Stimulated activated CD8-positive, alpha-beta memory T cell treated with anti-CD3 and anti-CD28 coated beads, Interleukin-4, amount 100 ng/mL, for 48 hours (primary cell): ENCODE results near the gene POU2AF2.
"Not testable (repeated sequence)": the region's sequence is repeated elsewhere in the genome, so short reads cannot be mapped to it uniquely, and the experiment has no call there.

Source experiments
- DNase-seq: peaks from one replicate; pipeline ENCODE4 v3.0.0-alpha.2; 2020

The POU2AF2 gene

DNA sequence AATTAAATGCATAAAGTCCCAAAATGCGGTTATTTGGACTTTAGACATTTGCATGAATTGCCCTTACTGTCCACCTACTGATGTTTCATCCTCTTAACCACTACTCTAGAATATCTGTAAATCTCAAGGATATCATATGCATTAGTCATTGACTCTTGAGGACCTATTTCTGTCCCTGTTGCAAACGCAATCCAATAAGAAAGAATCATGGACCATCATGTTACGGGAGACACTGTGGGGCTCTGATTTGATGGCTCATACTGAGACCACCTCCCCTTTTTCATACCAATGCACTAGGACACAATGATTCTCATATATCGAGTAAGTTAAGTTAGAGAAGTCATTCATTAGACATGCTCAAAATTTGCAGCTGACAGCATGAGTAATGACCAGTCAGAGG lies 14.4 kb downstream of the POU2AF2 start:
- DNase-seq: no peak

- DNase-seq: no peak
These were observed 15.3 kb downstream of the POU2AF2 start for GRCh38 chr11:111260811-111261210.

GRCh38 chr11:111264646-111265045 lies 19.1 kb downstream of the POU2AF2 start:
- no peak for DNase-seq

DNA sequence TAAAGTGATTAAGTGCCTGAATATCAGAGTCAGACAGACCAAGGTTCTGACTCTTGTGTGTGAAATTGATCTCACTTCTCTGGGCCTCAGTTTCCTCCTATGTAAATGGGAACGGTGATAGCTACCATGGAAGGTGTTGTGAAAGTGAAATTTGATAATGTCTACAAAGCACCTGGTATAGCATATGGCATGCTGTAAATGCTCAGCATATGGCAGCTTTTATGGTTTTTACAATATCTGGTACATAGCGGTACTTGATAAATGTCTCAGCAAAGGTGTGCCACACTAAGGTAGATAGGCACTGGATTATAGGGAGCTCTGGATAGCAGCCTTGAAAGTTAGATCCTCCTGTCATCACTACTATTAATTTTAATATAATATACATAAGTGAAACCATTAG lies 19.9 kb downstream of the POU2AF2 start:
- DNase-seq: no peak

DNA sequence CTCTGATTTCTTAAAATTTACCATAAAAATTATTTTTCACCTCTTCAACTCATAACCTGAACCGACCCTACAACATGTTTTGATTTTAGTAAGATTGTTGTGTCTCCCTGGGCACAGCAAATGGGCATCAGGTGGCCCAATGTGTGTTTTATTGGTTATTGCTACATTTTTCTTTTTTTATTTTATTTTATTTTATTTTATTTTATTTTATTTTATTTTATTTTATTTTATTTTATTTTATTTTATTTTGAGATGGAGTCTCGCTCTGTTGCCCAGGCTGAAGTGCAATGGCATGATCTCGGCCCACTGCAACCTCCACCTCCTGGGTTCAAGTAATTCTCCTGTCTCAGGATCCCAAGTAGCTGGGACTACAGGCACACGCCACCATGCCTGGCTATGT lies 22.8 kb downstream of the POU2AF2 start:
- DNase-seq: not testable (repeated sequence)

- no peak for DNase-seq
These were observed 23.8 kb downstream of the POU2AF2 start for GRCh38 chr11:111269146-111269868.

GRCh38 chr11:111272420-111272819 lies 26.9 kb downstream of the POU2AF2 start:
- DNase-seq: no peak

DNA sequence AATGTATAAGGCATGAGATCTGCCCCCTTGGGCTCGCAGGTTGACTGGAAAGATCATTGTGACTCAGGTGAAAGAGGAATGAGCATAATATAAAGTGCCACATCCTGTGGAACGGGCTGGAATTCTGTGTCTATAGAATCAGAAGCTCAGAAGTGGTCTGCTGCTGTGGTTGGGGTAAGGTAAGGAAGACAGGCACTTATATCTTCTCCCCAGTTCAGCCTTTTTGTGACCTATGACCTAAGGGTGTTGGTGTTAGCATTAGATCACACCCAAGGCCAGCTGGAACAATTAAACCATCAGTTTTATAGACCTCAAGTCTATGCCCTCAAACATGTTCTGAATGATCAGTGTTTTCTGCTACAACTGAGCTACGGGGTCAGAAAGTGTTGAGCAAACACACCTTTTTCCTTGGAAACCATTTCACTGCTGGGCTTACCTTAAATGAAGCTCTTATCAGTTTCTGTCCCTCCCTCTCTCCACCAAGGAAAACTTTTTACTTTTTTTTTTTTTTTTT lies 37.1 kb downstream of the POU2AF2 start:
- no peak for DNase-seq

GRCh38 chr11:111283945-111284481 lies 38.5 kb downstream of the POU2AF2 start:
- DNase-seq: no peak

- DNase-seq: no peak
These were observed 39.9 kb downstream of the POU2AF2 start for GRCh38 chr11:111285189-111286091.

- DNase-seq: no peak
These were observed 46.2 kb downstream of the POU2AF2 start for GRCh38 chr11:111291764-111292163.

DNA sequence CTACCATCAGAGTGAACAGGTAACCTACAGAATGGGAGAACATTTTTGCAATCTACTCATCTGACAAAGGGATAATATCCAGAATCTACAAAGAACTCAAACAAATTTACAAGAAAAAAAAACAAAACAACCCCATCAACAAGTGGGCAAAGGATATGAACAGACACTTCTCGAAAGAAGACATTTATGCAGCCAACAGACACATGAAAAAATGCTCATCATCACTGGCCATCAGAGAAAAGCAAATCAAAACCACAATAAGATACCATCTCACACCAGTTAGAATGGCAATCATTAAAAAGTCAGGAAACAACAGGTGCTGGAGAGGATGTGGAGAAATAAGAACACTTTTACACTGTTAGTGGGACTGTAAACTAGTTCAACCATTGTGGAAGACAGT lies 46.9 kb downstream of the POU2AF2 start:
- DNase-seq: not testable (repeated sequence)

DNA sequence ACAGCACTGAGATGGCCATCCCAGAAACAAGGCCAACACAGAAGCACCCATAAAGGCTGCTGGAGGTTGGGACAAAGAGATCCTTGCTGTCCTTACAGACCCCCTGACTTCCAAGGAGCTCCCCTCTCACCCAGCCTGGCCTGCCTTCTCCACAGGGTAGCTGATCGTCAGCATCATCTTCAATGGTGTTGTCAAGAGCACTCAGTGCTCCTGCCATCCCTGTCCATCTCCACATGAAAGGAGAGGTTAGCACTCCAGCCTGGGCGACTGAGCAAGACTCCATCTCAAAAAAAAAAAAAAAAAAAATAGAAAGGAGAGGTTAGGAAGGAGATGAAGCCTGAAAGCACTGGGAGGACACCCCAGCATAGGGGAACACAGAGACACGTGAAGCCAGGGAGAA lies 50.7 kb downstream of the POU2AF2 start:
- DNase-seq: no peak

- no peak for DNase-seq
These were observed 52.2 kb downstream of the POU2AF2 start for GRCh38 chr11:111297696-111298095.

- DNase-seq: no peak
These were observed 53.0 kb downstream of the POU2AF2 start, which contains the start of gene POU2AF3 for GRCh38 chr11:111298413-111299100. Gene POU2AF3, plus strand, starts transcription at chr11:111298546. Its CDS starts 36 bp downstream, at chr11:111298582.

GRCh38 chr11:111299101-111300026 lies 53.8 kb downstream of the POU2AF2 start:
- no peak for DNase-seq

DNA sequence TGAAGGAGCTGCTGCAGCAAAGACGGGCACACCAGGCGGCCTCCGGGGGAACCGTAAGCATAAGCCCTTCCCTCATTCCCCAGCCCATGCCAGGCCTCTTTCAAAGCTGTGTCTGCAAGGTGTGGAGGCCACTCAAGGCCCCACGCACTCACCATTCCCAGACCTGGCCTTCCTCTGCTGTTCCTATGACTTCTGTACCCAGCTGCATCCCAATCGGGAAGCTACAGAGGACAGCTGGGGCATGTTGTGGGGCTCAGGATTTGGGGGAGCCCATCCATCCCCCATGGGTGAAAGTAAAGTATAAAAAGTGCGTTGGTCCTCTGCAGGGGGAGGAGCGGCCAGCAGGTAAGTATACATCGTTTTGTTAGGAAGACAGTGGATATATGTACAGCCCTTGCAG lies 55.0 kb downstream of the POU2AF2 start:
- no peak for DNase-seq

DNA sequence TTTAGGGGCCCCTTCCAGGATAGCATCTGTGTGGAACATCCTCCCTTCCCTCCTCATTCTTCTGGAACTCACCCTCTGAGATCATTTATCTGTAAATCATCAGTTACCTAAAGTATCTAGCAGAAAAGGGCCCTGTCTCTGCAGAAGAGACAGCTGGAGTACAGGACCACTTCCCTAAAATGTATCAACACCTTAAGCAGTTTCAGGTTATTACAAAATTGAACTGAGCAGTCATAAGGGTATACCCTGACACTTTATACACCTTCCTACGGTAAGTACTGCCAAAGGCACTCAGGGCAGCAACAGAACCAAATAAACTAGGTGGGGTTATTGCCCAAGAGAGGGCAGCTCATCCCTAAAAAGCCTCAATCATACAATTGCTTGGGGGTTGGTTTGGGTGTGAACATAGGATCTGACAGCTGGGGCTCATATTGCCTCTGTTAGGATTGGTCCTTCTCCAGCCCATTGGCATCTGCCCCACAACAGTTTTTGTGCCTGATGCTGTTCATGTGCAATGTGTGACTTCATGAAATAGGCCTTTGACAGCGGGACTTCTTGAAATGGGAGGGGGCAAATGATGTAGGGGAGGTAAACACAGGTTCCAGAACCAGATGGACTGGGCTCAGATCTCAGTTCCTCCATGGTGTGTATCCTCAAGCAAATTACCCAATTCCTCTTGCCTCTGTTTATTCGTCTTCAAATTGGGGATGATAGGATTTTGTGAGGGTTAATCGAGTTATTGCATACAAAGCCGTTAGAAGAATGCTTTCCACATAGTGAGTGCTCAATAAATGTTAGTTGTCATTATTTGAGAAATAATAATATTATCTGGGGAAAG lies 55.7 kb downstream of the POU2AF2 start:
- no peak for DNase-seq

GRCh38 chr11:111301842-111302118 lies 56.3 kb downstream of the POU2AF2 start:
- no peak for DNase-seq

- DNase-seq: no peak
These were observed 56.8 kb downstream of the POU2AF2 start for GRCh38 chr11:111302298-111302697.

- DNase-seq: no peak
These were observed 57.9 kb downstream of the POU2AF2 start for GRCh38 chr11:111303461-111303860.
